CD4-positive, alpha-beta T cell treated with Interleukin-10 for 1 hour (primary cell): ENCODE results near the gene MYO1H.
"Not testable (repeated sequence)": the region's sequence is repeated elsewhere in the genome, so short reads cannot be mapped to it uniquely, and the experiment has no call there.

ENCODE experiments used
- DNase-seq: peaks from one replicate; pipeline ENCODE4 v3.0.0-alpha.2; 2020

Gene MYO1H, protein sequence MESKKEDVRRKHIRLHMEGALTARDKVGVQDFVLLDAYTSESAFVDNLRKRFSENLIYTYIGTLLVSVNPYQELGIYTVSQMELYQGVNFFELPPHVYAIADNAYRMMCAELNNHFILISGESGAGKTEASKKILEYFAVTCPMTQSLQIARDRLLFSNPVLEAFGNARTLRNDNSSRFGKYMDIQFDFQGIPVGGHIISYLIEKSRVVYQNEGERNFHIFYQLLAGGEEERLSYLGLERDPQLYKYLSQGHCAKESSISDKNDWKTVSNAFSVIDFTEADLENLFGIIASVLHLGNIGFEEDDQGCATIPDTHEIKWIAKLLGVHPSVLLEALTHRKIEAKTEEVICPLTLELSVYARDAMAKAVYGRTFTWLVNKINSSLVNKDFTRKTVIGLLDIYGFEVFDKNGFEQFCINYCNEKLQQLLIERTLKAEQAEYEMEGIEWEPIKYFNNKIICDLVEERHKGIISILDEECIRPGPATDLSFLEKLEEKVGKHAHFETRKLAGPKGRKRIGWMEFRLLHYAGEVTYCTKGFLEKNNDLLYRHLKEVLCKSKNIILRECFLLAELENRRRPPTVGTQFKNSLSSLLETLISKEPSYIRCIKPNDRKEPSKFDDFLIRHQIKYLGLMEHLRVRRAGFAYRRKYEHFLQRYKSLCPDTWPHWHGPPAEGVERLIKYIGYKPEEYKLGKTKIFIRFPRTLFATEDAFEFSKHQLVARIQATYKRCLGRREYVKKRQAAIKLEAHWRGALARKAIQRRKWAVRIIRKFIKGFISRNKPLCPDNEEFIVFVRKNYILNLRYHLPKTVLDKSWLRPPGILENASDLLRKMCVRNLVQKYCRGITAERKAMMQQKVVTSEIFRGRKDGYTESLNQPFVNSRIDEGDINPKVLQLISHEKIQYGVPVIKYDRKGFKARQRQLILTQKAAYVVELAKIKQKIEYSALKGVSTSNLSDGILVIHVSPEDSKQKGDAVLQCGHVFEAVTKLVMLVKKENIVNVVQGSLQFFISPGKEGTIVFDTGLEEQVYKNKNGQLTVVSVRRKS

DNA sequence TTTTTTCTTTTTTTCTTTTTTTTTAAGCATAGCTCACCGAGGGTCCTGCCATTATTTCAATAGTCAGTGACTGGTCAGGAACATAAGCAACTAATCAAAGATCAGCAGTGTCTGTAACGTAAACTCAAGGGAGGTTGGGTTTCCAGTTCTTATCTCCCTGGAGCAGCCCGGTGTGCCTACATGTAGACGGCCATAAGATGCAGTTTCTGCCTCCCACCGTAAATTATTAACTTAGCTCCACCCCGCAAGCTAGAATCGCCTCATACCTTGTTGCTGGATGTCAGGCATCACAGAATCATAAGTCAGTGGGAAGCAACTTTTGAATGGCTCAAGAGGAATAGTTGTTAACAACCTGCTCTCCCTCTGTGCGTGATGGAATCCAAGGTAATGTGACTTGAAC is at the start of gene MYO1H:
MYO1H (plus strand) TSS at position 312 of the 400 bp plus-strand sequence; CDS start at position 373, 61 bp downstream.
- no peak for DNase-seq

DNA sequence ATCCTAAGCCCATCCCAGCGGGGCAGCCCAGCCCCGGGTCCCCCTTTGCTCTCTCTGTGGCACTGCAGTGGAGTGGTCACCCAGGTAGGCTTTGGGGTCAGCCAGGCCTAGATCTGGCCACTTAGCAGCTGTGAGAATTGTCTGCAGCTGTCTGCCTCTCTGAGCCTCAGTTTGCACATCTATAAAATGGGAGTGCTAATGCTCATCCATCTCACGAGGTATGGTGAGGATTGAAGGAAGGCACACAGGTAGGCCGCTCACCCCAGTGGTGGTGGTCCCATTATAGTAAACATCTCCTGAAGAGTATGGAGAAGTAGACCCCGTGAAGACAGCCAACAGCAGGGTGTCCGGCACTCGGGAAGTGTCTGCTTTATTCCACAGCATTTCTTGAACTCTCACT is 47.9 kb upstream of the MYO1H start:
- no peak for DNase-seq

- DNase-seq: no peak
These were observed 46.0 kb upstream of the MYO1H start for GRCh38 chr12:109301643-109302168.

DNA sequence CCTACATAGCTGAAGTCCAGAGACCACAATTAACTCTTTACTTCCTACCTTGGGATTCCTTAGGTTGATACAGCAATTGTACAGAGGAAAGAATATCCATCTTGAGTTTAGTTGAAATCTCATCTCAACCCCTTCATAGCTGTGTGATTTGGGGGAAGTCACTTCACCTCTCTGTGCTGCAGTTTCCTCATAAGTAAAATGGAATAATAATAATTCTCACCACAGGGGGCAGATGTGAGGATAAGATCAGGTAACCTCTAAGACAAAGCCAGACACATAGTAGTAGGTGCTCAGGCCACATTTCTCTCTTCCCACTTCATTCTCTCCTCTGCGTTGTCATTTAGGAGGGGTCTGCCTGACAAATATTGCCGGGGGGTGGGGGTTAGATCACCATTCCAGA is 45.3 kb upstream of the MYO1H start:
- DNase-seq: no peak

DNA sequence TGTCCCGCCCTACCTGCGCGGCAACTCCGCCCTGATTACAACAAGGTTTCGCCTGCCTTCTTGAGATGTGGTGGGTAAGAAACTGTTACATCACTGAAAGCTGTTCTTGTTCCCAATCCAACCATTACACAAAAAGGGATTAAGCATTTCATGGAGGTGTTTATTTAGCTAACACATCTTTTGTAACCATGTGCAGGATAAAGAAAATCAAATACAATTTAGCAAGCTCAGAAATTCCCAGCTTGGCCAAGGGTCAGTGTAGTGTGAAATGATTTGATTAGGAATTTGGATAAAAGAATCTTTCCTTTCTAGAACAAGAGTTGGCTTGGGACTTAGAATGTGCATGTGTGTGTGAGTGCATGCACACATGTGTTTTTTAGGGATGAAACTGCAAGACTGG is 44.9 kb upstream of the MYO1H start:
- DNase-seq: no peak

DNA sequence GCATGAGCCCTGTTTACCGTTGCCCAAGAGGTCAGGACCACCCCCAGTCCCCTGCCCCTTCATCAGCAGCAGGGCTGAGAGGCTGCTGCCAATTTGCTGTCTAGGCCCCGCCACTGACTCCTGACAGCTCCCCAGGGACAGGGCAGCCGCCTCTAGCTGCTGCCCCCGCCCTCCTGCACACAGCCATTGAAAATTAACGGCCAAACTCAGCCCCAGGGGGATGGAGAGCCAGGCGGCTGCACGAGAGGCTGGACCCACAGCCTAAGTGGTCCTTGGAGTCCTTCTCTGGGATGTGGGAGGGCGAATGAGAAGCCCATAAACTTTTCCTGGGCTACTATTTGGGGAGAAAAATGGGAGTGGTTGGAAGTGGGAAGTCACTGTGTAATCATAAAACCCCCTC is 43.2 kb upstream of the MYO1H start:
- DNase-seq: no peak

- DNase-seq: no peak
These were observed 42.2 kb upstream of the MYO1H start for GRCh38 chr12:109305547-109305946.

GRCh38 chr12:109307051-109307450 is 40.6 kb upstream of the MYO1H start:
- no peak for DNase-seq

DNA sequence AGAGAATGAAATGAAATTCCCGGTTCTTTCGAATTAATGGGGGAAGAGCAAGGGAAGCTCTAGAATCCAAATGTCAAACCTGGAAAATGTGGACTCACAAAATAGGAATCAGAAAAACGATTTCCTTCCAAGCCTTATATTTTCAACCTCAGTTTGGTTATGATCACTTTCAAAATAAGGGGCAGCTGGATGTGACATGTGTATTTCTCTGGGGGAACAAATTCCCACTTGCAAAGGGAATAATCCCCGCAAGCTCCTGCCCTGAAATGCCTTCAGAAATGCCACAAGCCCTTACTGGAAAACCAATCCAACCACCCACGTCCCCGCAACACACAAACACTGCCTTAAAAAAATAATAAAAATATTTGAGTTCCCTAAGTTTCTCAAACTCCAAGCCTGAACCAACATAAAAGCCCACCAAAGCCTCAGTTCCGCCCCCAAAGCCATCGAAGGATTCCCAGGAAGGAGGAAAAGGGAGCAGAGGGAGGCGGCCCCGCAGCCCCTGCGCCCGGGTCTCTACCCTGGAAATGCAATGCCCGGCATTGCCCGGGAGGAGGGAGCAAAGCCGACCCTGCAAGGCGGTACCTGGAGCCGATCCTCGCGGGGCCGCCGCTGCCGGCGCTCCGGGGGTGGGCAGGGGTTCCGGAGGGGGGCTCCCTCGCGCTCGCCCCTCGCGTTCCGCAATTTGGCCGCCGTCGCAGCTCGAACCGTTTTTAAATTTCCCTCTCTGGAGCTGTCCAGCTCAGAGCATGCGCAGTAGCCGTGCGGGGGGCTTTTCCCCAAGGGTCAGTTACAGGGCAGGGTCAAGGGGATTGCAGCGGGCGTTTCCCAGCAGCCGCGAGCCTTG is 38.9 kb upstream of the MYO1H start, which contains the start of gene FOXN4:
FOXN4 (minus strand) TSS at position 751 of the 847 bp plus-strand sequence. CDS start 963 bp downstream, outside the sequence.
- no peak for DNase-seq

- DNase-seq: no peak
These were observed 38.1 kb upstream of the MYO1H start for GRCh38 chr12:109309381-109310246.

DNA sequence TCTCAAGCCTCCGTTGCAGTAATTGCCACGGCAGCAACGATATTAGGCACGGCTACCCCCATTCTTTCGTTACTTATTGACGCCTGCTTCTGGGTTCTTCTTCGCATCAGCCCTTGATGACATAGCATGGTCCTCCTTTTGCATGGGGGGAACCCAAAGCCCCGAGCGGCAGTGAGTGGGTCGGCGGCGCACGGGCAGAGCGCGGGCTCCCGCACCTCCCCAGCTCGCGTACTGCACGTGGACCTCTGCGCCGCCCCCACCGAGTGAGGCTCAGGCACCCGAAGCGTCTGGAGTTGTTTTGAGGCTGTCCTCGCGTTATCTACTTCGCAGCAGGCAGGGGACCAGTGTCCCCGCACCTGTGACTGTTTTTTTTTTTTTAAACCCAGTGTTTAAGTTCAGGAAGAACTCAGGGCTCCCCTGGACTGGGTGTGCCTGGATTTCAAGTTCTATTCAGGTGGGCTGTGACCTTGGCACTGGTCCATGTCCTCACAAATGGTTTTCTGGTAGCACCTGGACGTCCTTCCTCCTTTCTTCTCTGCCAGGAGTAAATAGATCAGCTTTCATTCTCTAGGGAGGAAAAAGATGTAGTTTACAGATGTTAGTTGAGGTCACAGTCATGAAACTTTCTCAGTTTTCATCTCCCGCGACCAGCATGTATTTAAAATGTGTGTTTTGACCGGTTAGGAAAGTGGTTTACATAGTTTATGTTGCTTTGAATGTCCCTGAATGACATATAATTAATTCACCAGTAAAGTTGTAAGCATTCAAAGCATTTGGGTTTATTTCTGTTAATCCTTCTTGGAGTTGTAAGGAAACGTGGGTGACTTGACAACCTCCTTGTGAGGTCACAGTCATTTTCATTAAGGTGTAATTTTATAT is 37.2 kb upstream of the MYO1H start:
- no peak for DNase-seq

- DNase-seq: not testable (repeated sequence)
These were observed 26.4 kb upstream of the MYO1H start for GRCh38 chr12:109321294-109321693.

DNA sequence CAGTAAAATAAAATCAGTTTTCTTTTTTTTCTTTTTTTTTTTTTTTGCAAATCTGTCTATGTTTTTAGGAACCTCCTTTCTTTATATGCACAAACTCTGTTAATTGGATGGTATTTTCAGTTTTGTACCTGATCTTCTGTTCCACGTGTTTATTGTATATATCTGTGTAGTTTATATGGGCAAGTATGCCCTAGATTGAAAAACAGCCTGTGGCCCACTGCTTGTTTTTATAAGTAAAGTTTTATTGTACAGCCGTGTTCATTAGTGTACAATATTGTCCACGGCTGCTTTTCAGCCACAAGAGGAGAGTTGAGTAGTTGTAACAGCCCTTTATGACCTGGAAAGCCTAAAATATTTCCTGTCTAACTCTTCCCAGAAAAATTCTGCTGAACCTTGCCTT is 18.7 kb upstream of the MYO1H start:
- no peak for DNase-seq

DNA sequence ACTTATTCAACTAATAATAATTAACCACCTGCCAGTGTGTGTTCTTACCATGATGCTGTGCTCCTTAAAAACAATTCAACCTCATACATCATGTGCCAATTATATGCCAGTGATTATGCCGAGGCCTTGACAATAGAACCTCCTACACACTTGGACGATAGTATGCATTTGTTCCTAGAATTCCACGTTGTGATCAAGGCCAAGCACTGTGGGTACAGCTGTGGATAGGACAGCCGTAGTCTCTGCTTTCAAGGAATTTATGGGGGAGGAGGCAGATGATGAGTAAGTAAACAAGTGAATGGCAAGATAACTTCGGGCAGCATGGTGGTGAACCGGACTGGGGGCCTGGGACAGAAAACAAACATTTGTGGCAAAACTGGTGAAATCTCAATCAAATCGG is 18.0 kb upstream of the MYO1H start:
- no peak for DNase-seq

DNA sequence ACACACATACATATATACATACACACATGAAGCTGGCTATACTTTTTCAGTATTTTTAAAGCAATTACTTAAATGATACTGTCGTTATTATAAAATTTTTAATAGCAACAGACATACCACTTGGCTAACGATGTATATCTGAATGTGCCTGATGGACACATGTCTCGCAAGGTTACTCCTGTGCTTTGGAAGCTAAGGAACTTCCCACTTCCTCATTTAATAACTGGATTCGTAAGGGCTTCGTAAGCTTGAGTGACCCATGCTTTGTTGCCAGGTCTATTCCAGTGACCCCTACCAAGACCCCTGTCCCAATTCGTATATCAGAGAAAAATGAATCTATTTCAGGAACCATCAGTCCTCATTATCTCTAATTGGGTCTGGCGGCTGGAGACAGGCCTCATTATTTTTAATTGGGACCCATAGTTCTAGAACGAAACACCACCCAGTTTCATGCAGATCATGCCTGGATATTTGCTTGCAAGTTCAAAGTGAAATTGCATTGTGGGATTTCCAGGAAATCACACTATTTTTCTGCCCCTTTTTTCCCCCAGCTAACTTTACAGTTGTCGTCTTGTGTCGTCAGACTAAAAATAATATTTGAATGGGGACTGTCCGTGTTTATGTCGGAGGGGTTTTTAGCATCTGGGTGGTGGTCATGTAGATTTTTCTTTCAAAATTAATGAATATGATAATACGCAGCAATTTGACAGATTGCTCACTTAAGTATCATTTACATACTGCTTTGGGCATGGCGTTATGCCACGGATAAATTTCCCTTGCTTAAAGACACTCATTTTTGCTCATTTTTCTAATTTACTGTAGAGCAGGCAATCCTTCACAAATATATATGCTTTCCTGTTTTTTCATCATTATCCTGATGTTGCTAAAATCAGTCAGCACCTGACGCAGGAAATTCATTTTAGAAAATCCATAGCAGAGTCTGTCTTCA is 17.1 kb upstream of the MYO1H start:
- DNase-seq: no peak

- no peak for DNase-seq
These were observed 16.3 kb upstream of the MYO1H start for GRCh38 chr12:109331301-109331952.

DNA sequence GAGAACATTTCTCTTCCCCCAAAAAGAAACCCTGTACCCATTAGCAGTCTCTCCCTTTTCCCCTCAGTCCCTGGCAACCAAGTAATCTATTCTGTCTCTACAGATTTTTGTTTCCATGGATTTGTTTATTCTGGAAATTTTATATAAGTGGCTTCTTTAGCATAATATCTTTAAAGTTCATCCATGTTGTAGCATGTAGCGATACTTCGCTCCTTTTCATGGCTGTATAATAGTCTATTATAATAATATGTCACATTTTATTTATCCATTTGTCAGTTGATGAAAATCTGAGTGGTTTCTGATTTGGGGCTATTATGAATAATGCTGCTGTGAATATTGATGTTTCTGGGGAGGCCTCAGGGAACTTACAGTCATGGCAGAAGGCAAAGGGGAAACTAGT is 12.8 kb upstream of the MYO1H start:
- no peak for DNase-seq

DNA sequence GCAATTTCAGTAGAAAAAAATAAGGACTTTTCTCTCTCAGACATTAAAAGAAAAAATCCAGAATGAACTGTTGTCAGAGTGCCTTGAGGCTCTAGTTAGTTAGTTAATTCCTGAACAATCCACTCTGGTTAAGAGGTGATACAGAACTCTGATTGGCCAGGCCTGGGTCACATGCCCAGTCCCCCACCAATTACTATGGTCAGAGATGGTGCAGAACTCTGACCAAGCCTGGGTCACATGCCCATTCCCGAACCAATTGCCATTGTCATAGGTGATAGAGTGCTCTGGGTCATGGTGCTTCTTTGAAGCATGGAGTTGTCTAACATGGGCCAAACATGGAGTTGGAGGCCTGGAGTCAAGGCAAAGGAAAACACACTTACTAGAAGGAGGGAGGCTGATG is 11.1 kb upstream of the MYO1H start:
- DNase-seq: no peak

- DNase-seq: no peak
These were observed 4.0 kb upstream of the MYO1H start for GRCh38 chr12:109343677-109344076.
